Measurements from ENCODE around the gene FMN2.

Gene FMN2

GRCh38 chr1:240399381-240399780, 307.7 kb downstream of the FMN2 start (continued):
- TF ChIP-seq ZBTB26 (tag by site-specific recombination; optimal IDR thresholded peaks at IDR 0.05) (no peak), ZNF114 (tag by site-specific recombination; IDR thresholded peaks at IDR 0.05) (no peak), ZBTB1 (tag by site-specific recombination; IDR thresholded peaks at IDR 0.05) (no peak), AEBP2 (tag by site-specific recombination; IDR thresholded peaks at IDR 0.05; ENCODE audit: borderline replicate concordance) (no peak), OVOL3 (tag by site-specific recombination; IDR thresholded peaks at IDR 0.05) (no peak), ELK4 (IDR thresholded peaks at IDR 0.05; ENCODE audit: borderline replicate concordance, low read depth, low read length) (no peak), ZSCAN5A (tag by site-specific recombination; IDR thresholded peaks at IDR 0.05) (no peak), SP7 (tag by site-specific recombination; IDR thresholded peaks at IDR 0.05) (no peak), SP3 (tag by site-specific recombination; IDR thresholded peaks at IDR 0.05) (no peak), ZNF248 (tag by site-specific recombination; IDR thresholded peaks at IDR 0.05) (no peak), ZNF292 (tag by site-specific recombination; IDR thresholded peaks at IDR 0.05; ENCODE audit: borderline replicate concordance, low read depth) (no peak)

GRCh38 chr1:240401731-240402130, 310.0 kb downstream of the FMN2 start:
- POLR2A ChIA-PET: no interaction called here
- H3K27ac ChIP-seq (ENCODE audit: extremely low read depth, low read depth, low read length): no peak overlapping the region
- TF ChIP-seq ZNF626 (tag by site-specific recombination; IDR thresholded peaks at IDR 0.05): no peak
- no peak for TF ChIP-seq ZBTB8A (tag by site-specific recombination; IDR thresholded peaks at IDR 0.05)
- TF ChIP-seq SETDB1 (IDR thresholded peaks at IDR 0.05; ENCODE audit: insufficient read length, low read length): no peak
- no peak for TF ChIP-seq ZNF18 (tag by site-specific recombination; IDR thresholded peaks at IDR 0.05)
- no peak for TF ChIP-seq ZSCAN16 (tag by site-specific recombination; IDR thresholded peaks at IDR 0.05)
- no peak for TF ChIP-seq ZNF449 (tag by site-specific recombination; IDR thresholded peaks at IDR 0.05)
- TF ChIP-seq ZNF600 (tag by site-specific recombination; IDR thresholded peaks at IDR 0.05): no peak
- no peak for TF ChIP-seq OSR2 (tag by site-specific recombination; IDR thresholded peaks at IDR 0.05)
- no peak for TF ChIP-seq ATF2 (tag by site-specific recombination; IDR thresholded peaks at IDR 0.05; ENCODE audit: low read depth)
- no peak for TF ChIP-seq ZNF426 (tag by site-specific recombination; IDR thresholded peaks at IDR 0.05)
- TF ChIP-seq GFI1B (tag by site-specific recombination; IDR thresholded peaks at IDR 0.05): no peak
- TF ChIP-seq ZNF311 (tag by site-specific recombination; IDR thresholded peaks at IDR 0.05; ENCODE audit: borderline replicate concordance): no peak
- no peak for TF ChIP-seq ZNF596 (tag by site-specific recombination; IDR thresholded peaks at IDR 0.05)
- no peak for TF ChIP-seq ZNF639 (tag by site-specific recombination; IDR thresholded peaks at IDR 0.05)
- TF ChIP-seq GLIS1 (tag by site-specific recombination; IDR thresholded peaks at IDR 0.05): no peak
- TF ChIP-seq ZNF140 (tag by site-specific recombination; IDR thresholded peaks at IDR 0.05): no peak

More at GRCh38 chr1:240401731-240402130, 310.0 kb downstream of the FMN2 start:
- Histone ChIP-seq H3K36me3 (ENCODE audit: control insufficient read depth in 2 of 2, insufficient read depth in 1 of 2, low read length in 2 of 2) (no peaks in the 10 kb centered on the region), H3K4me1 (ENCODE audit: control insufficient read depth, insufficient read depth, low read length) (peaks cover 9% of the 10 kb centered on the region; the same call in 1 of the 2 replicates), H3K4me3 (ENCODE audit: low read depth, low read length) (no peak overlapping the region), H3K9me3 (ENCODE audit: control insufficient read depth, insufficient read depth, low read depth, low read length) (no peaks in the 10 kb centered on the region)
- CTCF ChIA-PET: no interaction called here
